HepG2 (cell line): Measurements from ENCODE around the gene DGKD. TPM values are rescaled to one million over a fixed set of nuclear protein-coding genes. Genes with fewer than 3 reads are reported as not detected.

Experiments
- AHDC1 ChIP-seq: sonication (generic); formaldehyde crosslinking; IDR thresholded peaks from 2 replicates; pipeline ENCODE4 v1.5.1; 2020; ENCODE audit warnings: mild to moderate bottlenecking, missing genetic modification reagents, borderline replicate concordance
- CENPX ChIP-seq: sonication (generic); formaldehyde crosslinking; IDR thresholded peaks from 2 replicates; pipeline ENCODE4 v1.9.0; 2021; ENCODE audit warnings: mild to moderate bottlenecking, missing genetic modification reagents, moderate library complexity
- EZH2 ChIP-seq: conservative IDR thresholded peaks from 2 replicates; pipeline ENCODE4 v1.6.1; 2012; ENCODE audit warnings: mild to moderate bottlenecking, low read depth, low read length, moderate library complexity
- KLF11 ChIP-seq: IDR thresholded peaks from 2 replicates; pipeline ENCODE4 v1.6.1; 2016; ENCODE audit warnings: missing compliant biosample characterization
- MXI1 ChIP-seq: IDR thresholded peaks from 3 replicates; pipeline ENCODE4 v1.6.1; 2012; ENCODE audit warnings: low read depth, low read length, inconsistent platforms, borderline replicate concordance
- NFKB2 ChIP-seq: sonication (generic); formaldehyde crosslinking; IDR thresholded peaks from 2 replicates; pipeline ENCODE4 v1.4.0; 2020; ENCODE audit warnings: missing genetic modification reagents, borderline replicate concordance
- SP5 ChIP-seq: IDR thresholded peaks from 2 replicates; pipeline ENCODE4 v1.6.1; 2016; ENCODE audit warnings: low read depth, borderline replicate concordance
- ZFX ChIP-seq: sonication (generic); formaldehyde crosslinking; IDR thresholded peaks from 2 replicates; pipeline ENCODE4 v1.4.0; 2020; ENCODE audit warnings: mild to moderate bottlenecking, low read depth, missing genetic modification reagents, moderate library complexity
- ZNF12 ChIP-seq: sonication (generic); formaldehyde crosslinking; IDR thresholded peaks from 2 replicates; pipeline ENCODE4 v1.5.0; 2020; ENCODE audit warnings: missing genetic modification reagents
- ZNF318 ChIP-seq: sonication (generic); formaldehyde crosslinking; IDR thresholded peaks from 2 replicates; pipeline ENCODE4 v1.4.0; 2020; ENCODE audit warnings: mild to moderate bottlenecking, missing genetic modification reagents
- ZNF543 ChIP-seq: sonication (generic); formaldehyde crosslinking; IDR thresholded peaks from 2 replicates; pipeline ENCODE4 v1.4.0; 2020; ENCODE audit warnings: mild to moderate bottlenecking, missing genetic modification reagents
- ZNF577 ChIP-seq: sonication (generic); formaldehyde crosslinking; IDR thresholded peaks from 2 replicates; pipeline ENCODE4 v1.4.0; 2020; ENCODE audit warnings: mild to moderate bottlenecking, low read depth, missing genetic modification reagents, borderline replicate concordance
- polyA plus RNA-seq, 8 experiments: library from polyadenylated mRNA; depleted of rRNA in 3 of 8; stranded (reverse) in 7 of 8; unstranded in 1 of 8; fragments of >200 nt; fragmentation: Illumina TruSeq in 4 of 8; extraction: Trizol in 4 of 8; gene quantifications; 2 replicates each; pipeline versions ENCODE4 v1.2.1 to v1.2.3, GENCODE V29; 2011 to 2016; ENCODE audit warnings: low read depth in 4 of 8, missing spikeins in 1 of 8, mixed read lengths in 1 of 8; ENCODE audit not compliant: insufficient read depth in 1 of 8
- total RNA-seq, 5 experiments: library from RNA; depleted of rRNA; stranded (reverse); fragments of >200 nt; fragmentation: Illumina TruSeq; extraction: Trizol; gene quantifications; 2 replicates each; pipeline ENCODE4 v1.2.3, GENCODE V29; 2016; ENCODE audit warnings: low read depth in 1 of 5
- TF ChIP-seq, protein P1 (sequence below): IDR thresholded peaks from 2 replicates; pipeline ENCODE4 v1.6.1; 2016; ENCODE audit warnings: missing biosample characterization, missing genetic modification reagents, low read depth

DGKD gene
- total and polyA plus RNA-seq, 2 of the 13 experiments (the other 11 are each of a cell fraction or from before 2014, with no cell fraction given) = 24.5 to 33.2 TPM

DNA sequence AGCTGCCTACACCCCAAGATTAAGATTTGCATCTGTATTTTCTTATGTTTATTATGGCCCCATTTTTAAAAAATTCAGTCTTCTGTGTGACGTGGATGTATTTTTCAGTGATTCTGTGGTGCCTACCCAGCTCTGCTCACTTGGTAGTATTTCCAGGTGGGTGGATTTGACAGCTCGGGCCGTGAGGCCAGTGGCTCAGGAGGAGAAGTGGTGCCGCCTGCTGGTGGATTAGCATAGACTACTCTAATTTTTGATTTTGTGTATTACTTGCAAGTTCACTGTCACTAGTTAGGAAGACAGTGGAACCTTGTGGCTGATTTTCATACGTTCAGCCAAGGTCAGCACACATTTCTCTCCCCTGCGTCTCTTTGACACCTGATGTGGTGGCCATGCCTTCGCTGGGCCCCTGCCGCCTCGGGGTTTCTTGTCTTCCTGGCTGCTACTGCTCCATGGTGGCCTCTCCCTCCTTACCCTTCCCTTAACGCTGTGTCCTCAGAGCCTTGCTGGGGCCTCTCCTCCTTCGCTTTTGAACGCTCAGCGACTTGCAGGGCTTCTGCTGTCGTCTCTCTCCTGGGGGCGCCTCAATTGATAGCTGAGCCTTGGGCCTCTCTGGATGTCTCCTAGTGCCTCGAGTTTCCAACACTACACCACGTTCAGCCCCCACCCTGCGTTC is 89.4 kb downstream of the DGKD start (continued):
- TF ChIP-seq AHDC1 (no peak), NFKB2 (CRISPR knock-in tag) (no peak), ZNF577 (CRISPR knock-in tag) (no peak), SP5 (CRISPR knock-in tag) (no peak), ZNF543 (no peak), KLF11 (CRISPR knock-in tag) (no peak), ZFX (CRISPR knock-in tag) (no peak), EZH2 (no peak), ZNF12 (CRISPR knock-in tag) (no peak), ZNF318 (CRISPR knock-in tag) (0 out of 2 replicates have a peak, but pooled peaks have one; percentile 31), CENPX (CRISPR knock-in tag) (no peak), MXI1 (peak; percentile 88; the same call in 2 of the 3 replicates)
- TF ChIP-seq, protein P1, sequence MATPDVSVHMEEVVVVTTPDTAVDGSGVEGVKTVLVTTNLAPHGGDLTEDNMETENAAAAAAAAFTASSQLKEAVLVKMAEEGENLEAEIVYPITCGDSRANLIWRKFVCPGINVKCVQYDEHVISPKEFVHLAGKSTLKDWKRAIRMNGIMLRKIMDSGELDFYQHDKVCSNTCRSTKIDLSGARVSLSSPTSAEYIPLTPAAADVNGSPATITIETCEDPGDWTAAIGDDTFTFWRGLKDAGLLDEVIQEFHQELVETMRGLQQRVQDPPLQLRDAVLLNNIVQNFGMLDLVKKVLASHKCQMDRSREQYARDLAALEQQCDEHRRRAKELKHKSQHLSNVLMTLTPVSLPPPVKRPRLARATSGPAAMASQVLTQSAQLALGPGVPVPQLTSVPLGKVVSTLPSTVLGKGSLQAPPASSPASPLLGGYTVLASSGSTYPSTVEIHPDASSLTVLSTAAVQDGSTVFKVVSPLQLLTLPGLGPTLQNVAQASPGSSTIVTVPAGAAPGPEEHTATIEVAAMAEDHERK (CRISPR knock-in tag) = no peak
